A673 (cell line): ENCODE data around the gene P2RY13. TPM values are rescaled to one million over a fixed set of nuclear protein-coding genes. Genes with fewer than 3 reads are reported as not detected.

Experiments used
- BruUV-seq: library from RNA; stranded (reverse); fragments of 400-500 nt; replicated peaks from 2 replicates; lab custom pipeline; 2021; lab: Mats Ljungman, UMichigan
- CTCF ChIA-PET: fragments of 300-600 bp; sonication (Branson Sonifier 250); formaldehyde crosslinking; loops from one replicate; lab custom pipeline; 2022; ENCODE audit warnings: antibody characterized with exemption; lab: Charles Lee
- POLR2A ChIA-PET: fragments of 300-600 bp; sonication (Branson Sonifier 250); formaldehyde crosslinking; loops from one replicate; lab custom pipeline; 2022; ENCODE audit warnings: antibody characterized with exemption; ENCODE audit not compliant: low non-redundant PET; lab: Charles Lee
- DNase-seq: peaks from one replicate; pipeline ENCODE4 v3.0.0-alpha.2; 2015; ENCODE audit warnings: low spot score
- H3K27ac ChIP-seq: fragments of 200-600 bp; sonication (generic); 2 replicates; pipeline ENCODE4 v1.5.1; 2016; ENCODE audit warnings: mixed run types, low read depth, mild to moderate bottlenecking, mixed read lengths, antibody characterized with exemption, low read length; ENCODE audit not compliant: poor library complexity, severe bottlenecking
- H3K27me3 ChIP-seq: fragments of 200-600 bp; sonication (generic); replicated peaks from 2 replicates; pipeline ENCODE4 v1.6.1; 2017; ENCODE audit warnings: mixed run types, low read depth, mild to moderate bottlenecking, mixed read lengths, antibody characterized with exemption, low read length; ENCODE audit not compliant: insufficient read depth, poor library complexity
- H3K36me3 ChIP-seq: fragments of 200-600 bp; sonication (generic); 2 replicates; pipeline ENCODE4 v1.6.1; 2016; ENCODE audit warnings: mixed run types, mild to moderate bottlenecking, mixed read lengths, antibody characterized with exemption, low read length; ENCODE audit not compliant: insufficient read depth, poor library complexity, severe bottlenecking
- H3K4me1 ChIP-seq: fragments of 200-600 bp; sonication (generic); 2 replicates; pipeline ENCODE4 v1.6.1; 2017; ENCODE audit warnings: mixed run types, mild to moderate bottlenecking, mixed read lengths, antibody characterized with exemption, low read length; ENCODE audit not compliant: insufficient read depth, poor library complexity, severe bottlenecking
- H3K4me3 ChIP-seq: fragments of 200-600 bp; sonication (generic); 2 replicates; pipeline ENCODE4 v1.5.1; 2016; ENCODE audit warnings: low read depth, mixed run types, mild to moderate bottlenecking, mixed read lengths, low read length; ENCODE audit not compliant: poor library complexity, severe bottlenecking
- H3K9me3 ChIP-seq: fragments of 200-600 bp; sonication (generic); 2 replicates; pipeline ENCODE4 v1.6.1; 2016; ENCODE audit warnings: mixed run types, low read depth, mild to moderate bottlenecking, mixed read lengths, antibody characterized with exemption, low read length; ENCODE audit not compliant: poor library complexity, severe bottlenecking
- CTCF ChIP-seq: fragments of 300-800, 200-600 bp; sonication (generic); conservative IDR thresholded peaks from 2 replicates; pipeline ENCODE4 v1.5.1; 2017; ENCODE audit warnings: low read depth, mild to moderate bottlenecking, antibody characterized with exemption, low read length, moderate library complexity, mixed read lengths
- EZH2 ChIP-seq: fragments of 200-600 bp; sonication (generic); IDR thresholded peaks from 2 replicates; pipeline ENCODE4 v1.6.1; 2017; ENCODE audit warnings: borderline replicate concordance, low read depth, mild to moderate bottlenecking, mixed read lengths, antibody characterized with exemption, low read length; ENCODE audit not compliant: poor library complexity, severe bottlenecking
- intact Hi-C: fragments of 100-400 bp; cut with micrococcal nuclease; formaldehyde crosslinking; loops from one replicate; pipeline ENCODE4 v1.10.0; 2022; ENCODE audit not compliant: unreplicated experiment
- total RNA-seq: library from RNA; stranded (reverse); gene quantifications from 2 replicates; pipeline ENCODE4 v1.2.3, GENCODE V29; 2021

Gene P2RY13
- total RNA-seq, 1 experiment from 2014 or later, result not detected

- CTCF ChIA-PET, result no interaction called here
- POLR2A ChIA-PET, result no interaction called here
- BruUV-seq, result no TSS peak
Measured at GRCh38 chr3:151289445-151289844, 39.9 kb downstream of the P2RY13 start.

GRCh38 chr3:151285940-151286339 lies 43.4 kb downstream of the P2RY13 start:
- no peaks in the 10 kb centered on the region for H3K36me3 ChIP-seq
- H3K4me1 ChIP-seq, result no peaks in the 10 kb centered on the region
- H3K4me3 ChIP-seq, result no peak overlapping the region
- H3K27me3 ChIP-seq, result no peaks in the 10 kb centered on the region
- POLR2A ChIA-PET, result interaction anchor here (0.6 kb wide), 1 partner anchor 9 kb away, joined by 3 read pairs; no protein-coding TSS in a partner anchor
- intact Hi-C loops, result loop anchor here (10.0 kb wide), 1 partner anchor 379 kb away; no protein-coding TSS in a partner anchor
- no peak for DNase-seq
- TF ChIP-seq CTCF (no peak), EZH2 (no peak)
- no TSS peak for BruUV-seq
- CTCF ChIA-PET, result no interaction called here
- no peak overlapping the region for H3K27ac ChIP-seq
- no peaks in the 10 kb centered on the region for H3K9me3 ChIP-seq

More at GRCh38 chr3:151289445-151289844, 39.9 kb downstream of the P2RY13 start:
- intact Hi-C loops, result loop anchor here (10.0 kb wide), 1 partner anchor 375 kb away; no protein-coding TSS in a partner anchor
- TF ChIP-seq EZH2 (no peak), CTCF (no peak)
- Histone ChIP-seq H3K4me1 (no peaks in the 10 kb centered on the region), H3K27ac (no peak overlapping the region), H3K4me3 (no peak overlapping the region), H3K36me3 (no peaks in the 10 kb centered on the region), H3K9me3 (no peaks in the 10 kb centered on the region), H3K27me3 (no peaks in the 10 kb centered on the region)
- no peak for DNase-seq

GRCh38 chr3:151283907-151284461 lies 45.4 kb downstream of the P2RY13 start:
- Histone ChIP-seq H3K4me1 (no peaks in the 10 kb centered on the region), H3K27ac (no peak overlapping the region), H3K4me3 (no peak overlapping the region), H3K9me3 (no peaks in the 10 kb centered on the region), H3K36me3 (no peaks in the 10 kb centered on the region), H3K27me3 (no peaks in the 10 kb centered on the region)
- BruUV-seq, result no TSS peak
- intact Hi-C loops, result loop anchor here (1.0 to 10.0 kb wide), 3 partner anchors 57 to 381 kb away; no protein-coding TSS in a partner anchor
- no peak for TF ChIP-seq EZH2
- TF ChIP-seq CTCF, result no peak
- ChIA-PET CTCF (no interaction called here), POLR2A (no interaction called here)
- no peak for DNase-seq
